GM18951 (cell line): ENCODE measurements around the gene S100A16.

Source experiments
- POLR2A ChIP-seq: IDR thresholded peaks from 4 replicates; pipeline ENCODE4 v1.6.1; 2011; ENCODE audit warnings: mild to moderate bottlenecking; ENCODE audit not compliant: insufficient read length, insufficient read depth; ENCODE audit errors: extremely low read depth
- in situ Hi-C: fragments of 300-500 bp; cut with MboI; formaldehyde crosslinking; loops from one replicate; pipeline ENCODE4 v1.12.0; 2022; ENCODE audit warnings: low sequenced_read_pairs, mixed read lengths, inconsistent platforms; ENCODE audit not compliant: unreplicated experiment

The S100A16 gene

GRCh38 chr1:153631047-153632022 lies 18.4 kb upstream of the S100A16 start:
- no peak for TF ChIP-seq POLR2A
- in situ Hi-C loops = no loop called here

- TF ChIP-seq POLR2A = no peak
- in situ Hi-C loops = no loop called here
These were observed 17.4 kb upstream of the S100A16 start for GRCh38 chr1:153630384-153630783.

- in situ Hi-C loops = no loop called here
These were observed 17.0 kb upstream of the S100A16 start for GRCh38 chr1:153629971-153630370.

GRCh38 chr1:153629343-153629665 lies 16.4 kb upstream of the S100A16 start:
- TF ChIP-seq POLR2A = no peak
- in situ Hi-C loops = no loop called here

More at GRCh38 chr1:153629971-153630370, 17.0 kb upstream of the S100A16 start:
- TF ChIP-seq POLR2A = no peak

- TF ChIP-seq POLR2A = no peak
- in situ Hi-C loops = no loop called here
These were observed 15.9 kb upstream of the S100A16 start for GRCh38 chr1:153628638-153629342.

GRCh38 chr1:153627715-153628626 lies 15.0 kb upstream of the S100A16 start, which contains the start of gene S100A1:
S100A1 (plus strand) TSS chr1:153628434; CDS start chr1:153630522, 2,088 bp downstream.
- in situ Hi-C loops = no loop called here

GRCh38 chr1:153626904-153627714 lies 14.2 kb upstream of the S100A16 start, which contains the start of gene S100A13:
S100A13 (minus strand) TSS chr1:153627505; CDS start chr1:153626472, 1,033 bp downstream.
- in situ Hi-C loops = no loop called here

More at GRCh38 chr1:153627715-153628626, 15.0 kb upstream of the S100A16 start, which contains the start of gene S100A1:
- no peak for TF ChIP-seq POLR2A

GRCh38 chr1:153626477-153626903 lies 13.6 kb upstream of the S100A16 start:
- in situ Hi-C loops = no loop called here

More at GRCh38 chr1:153626904-153627714, 14.2 kb upstream of the S100A16 start, which contains the start of gene S100A13:
- TF ChIP-seq POLR2A = no peak

GRCh38 chr1:153624965-153625611 lies 12.2 kb upstream of the S100A16 start:
- TF ChIP-seq POLR2A = no peak
- in situ Hi-C loops = no loop called here

More at GRCh38 chr1:153626477-153626903, 13.6 kb upstream of the S100A16 start:
- TF ChIP-seq POLR2A = no peak

GRCh38 chr1:153623101-153623500 lies 10.2 kb upstream of the S100A16 start:
- in situ Hi-C loops = no loop called here
- TF ChIP-seq POLR2A = no peak

- TF ChIP-seq POLR2A = no peak
- in situ Hi-C loops = no loop called here
These were observed 6.2 kb upstream of the S100A16 start for GRCh38 chr1:153619171-153619570.

GRCh38 chr1:153617663-153618062 lies 4.7 kb upstream of the S100A16 start:
- in situ Hi-C loops = no loop called here
- TF ChIP-seq POLR2A = no peak
